Vagina (tissue), 2 donors: ENCODE data around the gene CD151. TPM values are rescaled to one million over a fixed set of nuclear protein-coding genes. Genes with fewer than 3 reads are reported as not detected.

ENCODE experiments used
- DNase-seq, 2 donors: peaks; one replicate each; pipeline ENCODE4 v3.0.0-alpha.2; 2017; ENCODE audit errors: extremely low spot score in 2 of 2
- H3K27ac ChIP-seq: fragments of 200-600 bp; sonication (generic); one replicate; pipeline ENCODE4 v1.5.1; 2019
- H3K27me3 ChIP-seq: fragments of 200-600 bp; sonication (generic); one replicate; pipeline ENCODE4 v1.5.1; 2019
- H3K36me3 ChIP-seq, 2 donors: fragments of 200-600 bp; sonication (generic); one replicate each; pipeline ENCODE4 v1.5.1; 2017 to 2019
- H3K4me1 ChIP-seq: fragments of 200-600 bp; sonication (generic); one replicate; pipeline ENCODE4 v1.5.1; 2019
- H3K4me3 ChIP-seq, 2 donors: fragments of 200-600 bp; sonication (generic); 1 replicate in 1 of 2; 2 replicates in 1 of 2; pipeline ENCODE4 v1.5.1; 2016 to 2019
- H3K9me3 ChIP-seq: fragments of 200-600 bp; sonication (generic); one replicate; pipeline ENCODE4 v1.5.1; 2019
- POLR2A ChIP-seq, 2 donors: fragments of 450-650 bp; IDR thresholded peaks; one replicate each; pipeline ENCODE4 v1.6.1; 2017; ENCODE audit warnings: antibody characterized with exemption in 2 of 2, mild to moderate bottlenecking in 2 of 2, moderate library complexity in 2 of 2
- POLR2AphosphoS5 ChIP-seq, 2 donors: sonication (generic); formaldehyde crosslinking; IDR thresholded peaks; one replicate each; pipeline ENCODE4 v1.9.0; 2017; ENCODE audit warnings: antibody characterized with exemption in 2 of 2, mild to moderate bottlenecking in 2 of 2, low read depth in 1 of 2; ENCODE audit not compliant: insufficient read depth in 1 of 2
- intact Hi-C: fragments of 100-400 bp; cut with DNase I; formaldehyde crosslinking; loops from one replicate; pipeline ENCODE4 v1.15.1; 2023
- total RNA-seq: library from RNA; depleted of rRNA; stranded (reverse); fragments of >200 nt; gene quantifications from one replicate; pipeline ENCODE4 v1.2.3, GENCODE V29; 2016
- TF ChIP-seq, protein P1 (sequence below), 3 experiments: fragments of 450-650 bp in 2 of 3; fragments of 200-600 bp in 1 of 3; sonication (generic) in 1 of 3; IDR thresholded peaks; one replicate each; pipeline ENCODE4 v1.5.1; 2017 to 2019; ENCODE audit warnings: antibody characterized with exemption in 3 of 3, mild to moderate bottlenecking in 2 of 3, moderate library complexity in 2 of 3

The CD151 gene
- total RNA-seq, 1 donor from 2014 or later: 150 TPM

- Histone ChIP-seq H3K4me1 (no peaks in the 10 kb centered on the region), H3K27ac (no peak overlapping the region), H3K36me3 (no peaks in the 10 kb centered on the region), H3K4me3 (no peak overlapping the region), H3K27me3 (no peaks in the 10 kb centered on the region), H3K9me3 (no peaks in the 10 kb centered on the region)
- intact Hi-C loops: no loop called here
- TF ChIP-seq POLR2AphosphoS5 (IDR thresholded peaks at IDR 0.05; ENCODE audit: insufficient read depth in 1 of 2, low read depth in 1 of 2) (no peak), POLR2A (IDR thresholded peaks at IDR 0.05) (no peak)
- TF ChIP-seq, protein P1, sequence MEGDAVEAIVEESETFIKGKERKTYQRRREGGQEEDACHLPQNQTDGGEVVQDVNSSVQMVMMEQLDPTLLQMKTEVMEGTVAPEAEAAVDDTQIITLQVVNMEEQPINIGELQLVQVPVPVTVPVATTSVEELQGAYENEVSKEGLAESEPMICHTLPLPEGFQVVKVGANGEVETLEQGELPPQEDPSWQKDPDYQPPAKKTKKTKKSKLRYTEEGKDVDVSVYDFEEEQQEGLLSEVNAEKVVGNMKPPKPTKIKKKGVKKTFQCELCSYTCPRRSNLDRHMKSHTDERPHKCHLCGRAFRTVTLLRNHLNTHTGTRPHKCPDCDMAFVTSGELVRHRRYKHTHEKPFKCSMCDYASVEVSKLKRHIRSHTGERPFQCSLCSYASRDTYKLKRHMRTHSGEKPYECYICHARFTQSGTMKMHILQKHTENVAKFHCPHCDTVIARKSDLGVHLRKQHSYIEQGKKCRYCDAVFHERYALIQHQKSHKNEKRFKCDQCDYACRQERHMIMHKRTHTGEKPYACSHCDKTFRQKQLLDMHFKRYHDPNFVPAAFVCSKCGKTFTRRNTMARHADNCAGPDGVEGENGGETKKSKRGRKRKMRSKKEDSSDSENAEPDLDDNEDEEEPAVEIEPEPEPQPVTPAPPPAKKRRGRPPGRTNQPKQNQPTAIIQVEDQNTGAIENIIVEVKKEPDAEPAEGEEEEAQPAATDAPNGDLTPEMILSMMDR (IDR thresholded peaks at IDR 0.05): no peak
- no peak for DNase-seq
These were observed 49.8 kb downstream of the CD151 start for GRCh38 chr11:882596-882995.

DNA sequence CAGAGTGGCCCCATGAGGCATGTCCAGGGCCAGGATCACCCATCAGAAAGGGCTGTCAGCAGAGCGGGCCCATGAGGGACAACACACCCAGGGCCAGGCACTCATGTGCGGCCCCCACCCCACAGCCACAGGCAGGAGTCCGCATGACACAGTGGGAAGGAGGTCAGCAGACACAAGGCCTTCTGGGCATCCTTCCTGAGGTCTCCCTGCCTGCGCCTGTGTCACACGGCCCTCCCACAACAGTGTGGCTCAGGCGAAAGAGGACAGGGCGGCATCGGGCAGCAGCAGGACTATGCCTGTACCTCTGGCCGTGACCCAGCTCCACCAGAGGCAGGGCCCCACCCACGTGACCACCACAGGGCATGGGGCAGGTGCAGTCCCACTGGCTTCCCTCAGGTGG, 50.8 kb downstream of the CD151 start:
- intact Hi-C loops: no loop called here
- Histone ChIP-seq H3K27me3 (no peaks in the 10 kb centered on the region), H3K4me3 (no peak overlapping the region), H3K9me3 (no peaks in the 10 kb centered on the region), H3K27ac (no peak overlapping the region), H3K4me1 (no peaks in the 10 kb centered on the region), H3K36me3 (no peaks in the 10 kb centered on the region)
- no peak for TF ChIP-seq POLR2A (IDR thresholded peaks at IDR 0.05)
- TF ChIP-seq, protein P1 (IDR thresholded peaks at IDR 0.05): no peak
- TF ChIP-seq POLR2AphosphoS5 (IDR thresholded peaks at IDR 0.05; ENCODE audit: insufficient read depth in 1 of 2, low read depth in 1 of 2): no peak
- DNase-seq: no peak

DNA sequence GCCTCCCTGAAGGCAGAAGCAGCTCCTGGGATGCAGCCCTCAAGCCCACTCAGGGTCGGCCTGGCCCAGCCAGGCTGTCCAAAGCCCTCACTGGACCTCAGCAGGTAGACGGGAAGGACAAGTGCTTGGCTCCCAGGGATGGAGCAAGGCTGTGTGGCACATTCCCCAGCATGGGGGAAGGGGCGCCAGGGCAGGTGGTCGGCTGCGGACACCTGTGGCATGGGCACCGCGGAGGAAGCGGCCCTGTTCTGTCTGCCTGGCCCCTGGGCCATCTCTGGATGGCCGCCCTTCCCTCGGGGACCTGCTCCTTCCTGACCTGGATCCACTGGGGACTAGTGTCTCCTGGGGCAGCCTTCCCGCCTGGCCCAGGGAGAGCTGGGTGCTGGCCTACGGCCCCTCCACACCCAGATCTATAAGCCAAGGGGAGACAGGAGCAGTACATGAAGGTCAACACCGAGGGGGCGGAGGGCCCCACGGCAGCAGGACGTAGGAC, 51.9 kb downstream of the CD151 start:
- Histone ChIP-seq H3K36me3 (no peaks in the 10 kb centered on the region), H3K4me3 (no peak overlapping the region), H3K27ac (no peak overlapping the region), H3K4me1 (no peaks in the 10 kb centered on the region), H3K9me3 (no peaks in the 10 kb centered on the region), H3K27me3 (no peaks in the 10 kb centered on the region)
- intact Hi-C loops: no loop called here
- TF ChIP-seq, protein P1 (IDR thresholded peaks at IDR 0.05): no peak
- no peak for TF ChIP-seq POLR2A (IDR thresholded peaks at IDR 0.05)
- no peak for TF ChIP-seq POLR2AphosphoS5 (IDR thresholded peaks at IDR 0.05; ENCODE audit: insufficient read depth in 1 of 2, low read depth in 1 of 2)
- DNase-seq: no peak

GRCh38 chr11:886568-886967, 53.8 kb downstream of the CD151 start:
- no peaks in the 10 kb centered on the region for H3K9me3 ChIP-seq
- H3K27ac ChIP-seq: no peak overlapping the region
- no peak for DNase-seq
- no peaks in the 10 kb centered on the region for H3K27me3 ChIP-seq
- intact Hi-C loops: no loop called here
- H3K4me3 ChIP-seq: no peak overlapping the region
- TF ChIP-seq, protein P1 (IDR thresholded peaks at IDR 0.05): no peak
- TF ChIP-seq POLR2A (IDR thresholded peaks at IDR 0.05) (no peak), POLR2AphosphoS5 (IDR thresholded peaks at IDR 0.05; ENCODE audit: insufficient read depth in 1 of 2, low read depth in 1 of 2) (no peak)
- H3K36me3 ChIP-seq: no peaks in the 10 kb centered on the region
- no peaks in the 10 kb centered on the region for H3K4me1 ChIP-seq

GRCh38 chr11:887589-887988, 54.8 kb downstream of the CD151 start:
- H3K36me3 ChIP-seq: no peaks in the 10 kb centered on the region

More at GRCh38 chr11:887589-887988, 54.8 kb downstream of the CD151 start:
- intact Hi-C loops: no loop called here
- Histone ChIP-seq H3K4me3 (no peak overlapping the region), H3K27ac (no peak overlapping the region), H3K9me3 (no peaks in the 10 kb centered on the region), H3K4me1 (no peaks in the 10 kb centered on the region), H3K27me3 (no peaks in the 10 kb centered on the region)
- DNase-seq: no peak
- TF ChIP-seq POLR2A (IDR thresholded peaks at IDR 0.05) (no peak), POLR2AphosphoS5 (IDR thresholded peaks at IDR 0.05; ENCODE audit: insufficient read depth in 1 of 2, low read depth in 1 of 2) (no peak)
- TF ChIP-seq, protein P1 (IDR thresholded peaks at IDR 0.05): no peak
